Measurements from ENCODE around the gene FKBP1B.
"Not testable (repeated sequence)": the region's sequence is repeated elsewhere in the genome, so short reads cannot be mapped to it uniquely, and the experiment has no call there.

FKBP1B gene

GRCh38 chr2:24010477-24011249 is 38.9 kb upstream of the FKBP1B start:
- no peak for TF ChIP-seq CTCF (IDR thresholded peaks at IDR 0.05; ENCODE audit: insufficient read depth, low read length, missing control alignments)
- CTCF ChIA-PET = interaction anchor here (0.9 to 1.3 kb wide), 2 partner anchors 9 to 187 kb away, joined by 3 read pairs; no protein-coding TSS in a partner anchor
- POLR2A ChIA-PET = interaction anchor here (0.7 kb wide), 1 partner anchor 85 kb away, joined by 3 read pairs; no protein-coding TSS in a partner anchor
- DNase-seq (ENCODE audit: low read depth, low spot score) = no peak
- peak overlapping the region; percentile 48; the same call in 1 of the 2 replicates for H3K4me3 ChIP-seq (ENCODE audit: low read depth, low read length)

DNA sequence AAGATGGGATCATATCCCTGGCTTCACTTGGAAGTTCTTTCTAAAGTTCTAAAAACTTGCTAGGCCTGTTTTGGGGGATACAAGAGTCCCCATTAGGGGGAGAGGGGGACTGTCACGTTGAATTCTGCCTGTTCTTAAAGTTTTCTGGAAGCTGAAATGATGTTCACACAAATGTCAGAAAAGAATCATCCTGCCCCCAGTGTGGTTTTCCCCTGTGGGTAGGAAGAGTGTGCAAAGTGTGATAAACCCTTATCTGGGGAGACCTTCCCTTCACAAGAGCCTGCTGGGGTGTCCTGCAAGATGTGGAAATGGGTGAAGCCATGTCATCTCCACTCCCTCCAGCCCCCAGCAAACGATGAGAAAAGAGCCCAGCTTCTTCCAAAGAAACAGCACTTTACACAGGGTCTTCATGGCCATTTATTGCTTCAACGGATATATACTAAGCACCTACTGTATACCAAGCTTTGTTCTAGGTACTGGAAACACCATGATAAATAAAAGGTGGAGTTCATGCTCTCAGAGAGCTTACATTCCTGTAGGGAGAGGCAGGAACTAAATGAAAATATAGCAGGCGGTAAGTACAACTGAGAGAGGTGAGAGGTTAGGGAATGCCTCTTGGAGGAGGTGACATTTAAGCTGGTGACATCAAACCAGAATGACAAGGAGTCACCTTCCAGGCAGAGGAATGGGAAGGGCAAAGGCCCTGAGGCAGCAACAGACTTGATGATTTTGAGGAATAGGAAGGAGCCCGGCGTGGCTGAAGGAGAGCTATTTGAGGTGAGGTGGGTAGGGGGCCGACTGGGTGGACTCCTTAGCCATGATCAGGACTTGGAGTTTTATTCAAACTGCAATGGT is 38.1 kb upstream of the FKBP1B start:
- no peak overlapping the region for H3K4me3 ChIP-seq (ENCODE audit: low read depth, low read length)
- ChIA-PET CTCF (interaction anchor here (1.3 kb wide), 1 partner anchor 10 kb away, joined by 3 read pairs; no protein-coding TSS in a partner anchor), POLR2A (no interaction called here)
- DNase-seq (ENCODE audit: low read depth, low spot score) = no peak
- TF ChIP-seq CTCF (IDR thresholded peaks at IDR 0.05; ENCODE audit: insufficient read depth, low read length, missing control alignments) = no peak

GRCh38 chr2:24012521-24013188 is 36.9 kb upstream of the FKBP1B start:
- CTCF ChIA-PET = no interaction called here
- DNase-seq (ENCODE audit: low read depth, low spot score) = no peak

GRCh38 chr2:24014902-24015301 is 34.6 kb upstream of the FKBP1B start:
- DNase-seq (ENCODE audit: low read depth, low spot score); POLR2A ChIA-PET; H3K4me3 ChIP-seq (ENCODE audit: low read depth, low read length): not testable (repeated sequence)
- CTCF ChIA-PET = interaction anchor here (0.6 to 1.5 kb wide), 2 partner anchors 9 to 190 kb away, joined by 3 to 4 read pairs; no protein-coding TSS in a partner anchor

More at GRCh38 chr2:24012521-24013188, 36.9 kb upstream of the FKBP1B start:
- H3K4me3 ChIP-seq (ENCODE audit: low read depth, low read length) = no peak overlapping the region
- POLR2A ChIA-PET = no interaction called here
- TF ChIP-seq CTCF (IDR thresholded peaks at IDR 0.05; ENCODE audit: insufficient read depth, low read length, missing control alignments) = no peak

DNA sequence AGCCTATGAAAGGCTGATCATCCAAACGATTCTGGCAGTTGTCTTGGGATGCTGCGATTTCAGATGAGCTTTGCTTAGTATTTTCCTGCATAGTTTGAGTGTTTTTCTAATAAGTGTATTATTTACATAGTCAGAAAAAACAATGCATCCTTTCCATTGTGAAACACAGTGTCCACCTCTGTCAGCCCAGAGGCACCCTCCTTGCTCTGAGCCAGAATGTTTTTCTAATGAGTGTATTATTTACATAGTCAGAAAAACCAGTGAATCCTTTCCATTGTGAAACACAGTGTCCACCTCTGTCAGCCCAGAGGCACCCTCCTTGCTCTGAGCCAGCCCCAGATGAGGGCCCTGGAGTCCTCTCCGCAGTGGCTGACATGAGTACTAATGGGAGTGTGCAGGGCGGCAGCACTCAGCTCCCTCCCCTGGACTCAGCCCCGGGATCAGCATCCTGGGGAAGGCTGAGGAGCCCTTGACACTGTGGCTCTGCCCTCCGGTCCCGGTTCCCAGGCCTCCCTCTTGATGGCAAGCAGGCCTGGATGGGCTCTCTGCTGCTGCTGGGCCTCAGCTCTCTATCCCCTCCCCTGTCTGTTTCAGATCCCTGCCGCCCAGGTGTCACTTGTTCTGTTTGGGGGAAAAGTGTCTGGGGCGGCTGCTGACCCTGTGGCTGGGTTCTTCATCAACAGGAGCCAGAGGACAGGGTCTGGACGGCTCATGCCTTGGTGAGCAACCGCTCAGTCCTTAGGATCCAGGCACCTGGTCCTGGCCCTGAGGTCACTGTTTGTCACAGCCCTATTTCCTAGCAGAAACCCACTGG is 33.8 kb upstream of the FKBP1B start:
- ChIA-PET POLR2A (interaction anchor here (1.6 kb wide), 1 partner anchor 89 kb away, joined by 3 read pairs; the partner anchor contains the start of gene ATAD2B), CTCF (interaction anchor here (0.6 to 1.5 kb wide), 2 partner anchors 9 to 191 kb away, joined by 3 to 4 read pairs; no protein-coding TSS in a partner anchor)
- TF ChIP-seq CTCF (IDR thresholded peaks at IDR 0.05; ENCODE audit: insufficient read depth, low read length, missing control alignments) = no peak
- DNase-seq (ENCODE audit: low read depth, low spot score) = peak; percentile 24
- no peak overlapping the region for H3K4me3 ChIP-seq (ENCODE audit: low read depth, low read length)

DNA sequence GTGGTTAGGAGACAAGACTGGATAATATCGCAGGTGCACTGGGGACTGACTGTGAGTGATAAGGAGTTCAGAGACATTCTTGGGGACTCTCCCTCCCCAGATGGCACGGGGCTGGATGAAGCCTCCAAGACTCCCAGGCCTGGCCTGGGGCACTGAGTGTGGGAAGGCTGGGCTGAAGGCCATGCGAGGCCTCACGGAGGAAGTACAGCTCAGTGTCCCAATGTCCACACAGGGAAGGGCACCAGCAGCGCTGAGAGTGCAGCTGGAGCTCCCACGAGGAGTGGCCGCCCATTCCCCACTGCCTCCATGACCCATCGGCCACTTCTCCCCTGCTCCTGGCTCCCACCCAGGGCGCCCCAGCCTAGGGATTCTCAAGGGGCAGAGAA is 33.2 kb upstream of the FKBP1B start:
- POLR2A ChIA-PET = interaction anchor here (1.6 kb wide), 1 partner anchor 89 kb away, joined by 3 read pairs; the partner anchor contains the start of gene ATAD2B
- DNase-seq (ENCODE audit: low read depth, low spot score) = no peak
- no peak for TF ChIP-seq CTCF (IDR thresholded peaks at IDR 0.05; ENCODE audit: insufficient read depth, low read length, missing control alignments)
- H3K4me3 ChIP-seq (ENCODE audit: low read depth, low read length) = no peak overlapping the region
- CTCF ChIA-PET = no interaction called here
